GM23248 (cell line): ENCODE measurements around the gene BMERB1.

Experiments used
- EZH2 ChIP-seq: fragments of 200-600 bp; sonication (generic); IDR thresholded peaks from 2 replicates; pipeline ENCODE4 v1.6.1; 2018; ENCODE audit warnings: antibody characterized with exemption, mild to moderate bottlenecking; ENCODE audit not compliant: insufficient read depth, poor library complexity, severe bottlenecking
- EZH2phosphoT487 ChIP-seq: fragments of 200-600 bp; sonication (generic); IDR thresholded peaks from 2 replicates; pipeline ENCODE4 v1.6.1; 2018; ENCODE audit warnings: antibody characterized with exemption, moderate library complexity, mild to moderate bottlenecking, low read depth; ENCODE audit not compliant: insufficient read depth

GRCh38 chr16:15575293-15576049 lies 141.1 kb downstream of the BMERB1 start:
- TF ChIP-seq EZH2: no peak
- no peak for TF ChIP-seq EZH2phosphoT487
